Measurements from ENCODE around the gene ETV6.

DNA sequence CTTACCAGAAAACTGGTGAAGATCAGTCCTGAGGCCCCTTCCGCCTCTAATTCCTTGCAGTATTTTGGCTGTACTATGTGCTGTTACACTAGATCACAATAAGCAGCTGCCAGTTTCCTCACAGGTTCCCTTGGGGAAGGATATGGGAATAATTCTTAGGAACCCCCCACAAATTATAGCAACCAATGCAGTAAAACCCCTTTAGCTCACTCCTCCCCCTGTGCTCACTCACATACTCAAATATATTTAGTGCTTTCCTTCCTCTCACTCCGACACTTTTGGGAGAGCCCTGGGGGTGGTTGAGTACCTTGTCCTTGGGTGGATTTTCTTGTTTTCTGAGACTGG lies 162.7 kb downstream of the ETV6 start:
- TF ChIP-seq, protein P1, sequence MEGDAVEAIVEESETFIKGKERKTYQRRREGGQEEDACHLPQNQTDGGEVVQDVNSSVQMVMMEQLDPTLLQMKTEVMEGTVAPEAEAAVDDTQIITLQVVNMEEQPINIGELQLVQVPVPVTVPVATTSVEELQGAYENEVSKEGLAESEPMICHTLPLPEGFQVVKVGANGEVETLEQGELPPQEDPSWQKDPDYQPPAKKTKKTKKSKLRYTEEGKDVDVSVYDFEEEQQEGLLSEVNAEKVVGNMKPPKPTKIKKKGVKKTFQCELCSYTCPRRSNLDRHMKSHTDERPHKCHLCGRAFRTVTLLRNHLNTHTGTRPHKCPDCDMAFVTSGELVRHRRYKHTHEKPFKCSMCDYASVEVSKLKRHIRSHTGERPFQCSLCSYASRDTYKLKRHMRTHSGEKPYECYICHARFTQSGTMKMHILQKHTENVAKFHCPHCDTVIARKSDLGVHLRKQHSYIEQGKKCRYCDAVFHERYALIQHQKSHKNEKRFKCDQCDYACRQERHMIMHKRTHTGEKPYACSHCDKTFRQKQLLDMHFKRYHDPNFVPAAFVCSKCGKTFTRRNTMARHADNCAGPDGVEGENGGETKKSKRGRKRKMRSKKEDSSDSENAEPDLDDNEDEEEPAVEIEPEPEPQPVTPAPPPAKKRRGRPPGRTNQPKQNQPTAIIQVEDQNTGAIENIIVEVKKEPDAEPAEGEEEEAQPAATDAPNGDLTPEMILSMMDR (IDR thresholded peaks at IDR 0.05) = no peak
- TF ChIP-seq, protein P2, sequence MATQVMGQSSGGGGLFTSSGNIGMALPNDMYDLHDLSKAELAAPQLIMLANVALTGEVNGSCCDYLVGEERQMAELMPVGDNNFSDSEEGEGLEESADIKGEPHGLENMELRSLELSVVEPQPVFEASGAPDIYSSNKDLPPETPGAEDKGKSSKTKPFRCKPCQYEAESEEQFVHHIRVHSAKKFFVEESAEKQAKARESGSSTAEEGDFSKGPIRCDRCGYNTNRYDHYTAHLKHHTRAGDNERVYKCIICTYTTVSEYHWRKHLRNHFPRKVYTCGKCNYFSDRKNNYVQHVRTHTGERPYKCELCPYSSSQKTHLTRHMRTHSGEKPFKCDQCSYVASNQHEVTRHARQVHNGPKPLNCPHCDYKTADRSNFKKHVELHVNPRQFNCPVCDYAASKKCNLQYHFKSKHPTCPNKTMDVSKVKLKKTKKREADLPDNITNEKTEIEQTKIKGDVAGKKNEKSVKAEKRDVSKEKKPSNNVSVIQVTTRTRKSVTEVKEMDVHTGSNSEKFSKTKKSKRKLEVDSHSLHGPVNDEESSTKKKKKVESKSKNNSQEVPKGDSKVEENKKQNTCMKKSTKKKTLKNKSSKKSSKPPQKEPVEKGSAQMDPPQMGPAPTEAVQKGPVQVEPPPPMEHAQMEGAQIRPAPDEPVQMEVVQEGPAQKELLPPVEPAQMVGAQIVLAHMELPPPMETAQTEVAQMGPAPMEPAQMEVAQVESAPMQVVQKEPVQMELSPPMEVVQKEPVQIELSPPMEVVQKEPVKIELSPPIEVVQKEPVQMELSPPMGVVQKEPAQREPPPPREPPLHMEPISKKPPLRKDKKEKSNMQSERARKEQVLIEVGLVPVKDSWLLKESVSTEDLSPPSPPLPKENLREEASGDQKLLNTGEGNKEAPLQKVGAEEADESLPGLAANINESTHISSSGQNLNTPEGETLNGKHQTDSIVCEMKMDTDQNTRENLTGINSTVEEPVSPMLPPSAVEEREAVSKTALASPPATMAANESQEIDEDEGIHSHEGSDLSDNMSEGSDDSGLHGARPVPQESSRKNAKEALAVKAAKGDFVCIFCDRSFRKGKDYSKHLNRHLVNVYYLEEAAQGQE (IDR thresholded peaks at IDR 0.05; ENCODE audit: insufficient read depth in 1 of 2, low read depth in 2 of 2, low read length in 1 of 2) = no peak
- TF ChIP-seq TCF7L2 (IDR thresholded peaks at IDR 0.05; ENCODE audit: low read depth, low read length) (no peak), POLR2AphosphoS5 (IDR thresholded peaks at IDR 0.05; ENCODE audit: low read depth, low read length) (no peak)

All from Panc1 (cell line).